Adipocyte (in vitro differentiated cells): ENCODE results near the gene PEX26.

Experiments used
- DNase-seq: peaks from one replicate; pipeline ENCODE4 v3.0.0-alpha.2; 2015; ENCODE audit warnings: low read depth
- H3K27me3 ChIP-seq: replicated peaks from 2 replicates; pipeline ENCODE4 v1.7.0; 2013; ENCODE audit warnings: mild to moderate bottlenecking, low read length, moderate library complexity; ENCODE audit not compliant: control insufficient read depth, insufficient read depth
- H3K36me3 ChIP-seq: 2 replicates; pipeline ENCODE4 v1.7.0; 2013; ENCODE audit warnings: low read length, mild to moderate bottlenecking, moderate library complexity; ENCODE audit not compliant: control insufficient read depth, insufficient read depth, severe bottlenecking
- H3K4me1 ChIP-seq: 2 replicates; pipeline ENCODE4 v1.7.0; 2013; ENCODE audit warnings: mild to moderate bottlenecking, low read length, moderate library complexity; ENCODE audit not compliant: control insufficient read depth, insufficient read depth
- H3K4me3 ChIP-seq: 2 replicates; pipeline ENCODE4 v1.7.0; 2013; ENCODE audit warnings: mild to moderate bottlenecking, low read length, moderate library complexity
- H3K9ac ChIP-seq: 2 replicates; pipeline ENCODE4 v1.7.0; 2013; ENCODE audit warnings: mild to moderate bottlenecking, low read length, moderate library complexity
- H3K9me3 ChIP-seq: 2 replicates; pipeline ENCODE4 v1.7.0; 2013; ENCODE audit warnings: mild to moderate bottlenecking, low read length, moderate library complexity; ENCODE audit not compliant: control insufficient read depth

The PEX26 gene

DNA sequence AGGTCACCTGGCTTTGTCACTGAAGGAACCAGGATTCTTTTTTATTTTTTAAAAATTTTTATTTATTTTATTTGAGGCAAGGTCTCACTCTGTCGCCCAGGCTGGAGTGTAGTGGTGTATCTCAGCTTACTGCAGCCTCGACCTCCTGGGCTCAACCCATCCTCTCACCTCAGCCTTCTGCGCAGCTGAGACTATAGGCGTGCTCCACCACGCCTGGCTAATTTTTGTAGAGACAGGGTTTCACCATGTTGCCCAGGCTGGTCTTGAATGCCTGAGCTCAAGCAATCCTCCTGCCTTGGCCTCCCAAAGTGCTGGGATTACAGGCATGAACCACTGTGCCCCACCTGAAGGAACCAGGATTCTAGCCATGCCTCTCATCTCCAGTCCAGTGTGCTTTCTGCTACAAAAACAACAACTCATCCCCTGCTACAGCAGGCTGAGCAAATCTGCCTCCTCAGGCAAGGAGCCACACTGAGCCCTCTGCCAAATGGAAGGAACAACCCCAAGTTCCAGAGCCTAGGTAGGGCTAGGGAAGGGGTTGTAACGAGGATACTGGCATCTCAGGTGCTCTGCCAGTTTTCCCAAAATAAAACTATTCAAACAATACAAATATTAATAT is 2.6 kb upstream of the PEX26 start:
- Histone ChIP-seq H3K9me3 (no peaks in the 10 kb centered on the region), H3K4me1 (peaks cover 29% of the 10 kb centered on the region), H3K4me3 (no peak overlapping the region), H3K36me3 (peaks cover 8% of the 10 kb centered on the region), H3K27me3 (no peaks in the 10 kb centered on the region), H3K9ac (no peak overlapping the region)
- DNase-seq: no peak

DNA sequence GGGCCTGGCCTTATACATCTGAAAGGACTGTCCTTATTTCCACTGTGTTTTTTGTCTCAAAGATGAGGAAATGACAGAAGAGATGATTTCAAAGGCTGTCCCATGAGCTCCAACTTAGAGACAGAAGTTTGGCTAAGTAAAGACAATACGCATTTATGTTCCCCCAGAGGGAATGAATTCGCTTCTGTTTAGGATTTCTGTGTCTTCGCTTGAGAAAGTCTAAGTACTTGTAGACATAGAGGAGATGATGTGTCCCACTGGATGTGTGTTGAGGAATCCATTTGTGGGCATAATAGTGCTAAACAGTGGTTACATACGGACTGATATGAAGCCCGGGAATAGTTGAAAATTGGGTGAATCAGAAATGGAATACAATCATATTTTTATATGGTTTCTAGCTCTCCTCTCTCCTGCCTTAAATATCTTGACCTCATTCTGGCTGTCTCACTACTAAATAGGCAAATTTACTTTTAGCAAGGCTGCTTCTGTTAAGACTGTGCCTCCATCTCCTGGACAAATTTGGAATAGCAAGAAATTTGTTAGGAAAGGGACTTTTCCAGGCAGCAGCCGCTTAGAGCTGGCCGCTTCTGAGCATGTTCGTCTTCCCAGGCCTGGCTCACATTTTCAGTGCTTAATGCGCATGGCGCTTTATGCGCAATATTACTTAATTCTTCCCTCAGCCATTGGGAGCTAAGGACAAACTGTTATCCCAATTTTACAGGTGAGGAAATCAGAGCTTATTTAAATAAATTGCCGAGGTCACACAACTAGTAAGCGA is 1.9 kb upstream of the PEX26 start:
- H3K9me3 ChIP-seq: no peaks in the 10 kb centered on the region
- H3K36me3 ChIP-seq: peaks cover 14% of the 10 kb centered on the region
- no peaks in the 10 kb centered on the region for H3K27me3 ChIP-seq
- peaks cover 29% of the 10 kb centered on the region for H3K4me1 ChIP-seq
- peak; percentile 97 for DNase-seq
- H3K9ac ChIP-seq: peak overlapping the region; percentile 99
- peak overlapping the region; percentile 90 for H3K4me3 ChIP-seq

DNA sequence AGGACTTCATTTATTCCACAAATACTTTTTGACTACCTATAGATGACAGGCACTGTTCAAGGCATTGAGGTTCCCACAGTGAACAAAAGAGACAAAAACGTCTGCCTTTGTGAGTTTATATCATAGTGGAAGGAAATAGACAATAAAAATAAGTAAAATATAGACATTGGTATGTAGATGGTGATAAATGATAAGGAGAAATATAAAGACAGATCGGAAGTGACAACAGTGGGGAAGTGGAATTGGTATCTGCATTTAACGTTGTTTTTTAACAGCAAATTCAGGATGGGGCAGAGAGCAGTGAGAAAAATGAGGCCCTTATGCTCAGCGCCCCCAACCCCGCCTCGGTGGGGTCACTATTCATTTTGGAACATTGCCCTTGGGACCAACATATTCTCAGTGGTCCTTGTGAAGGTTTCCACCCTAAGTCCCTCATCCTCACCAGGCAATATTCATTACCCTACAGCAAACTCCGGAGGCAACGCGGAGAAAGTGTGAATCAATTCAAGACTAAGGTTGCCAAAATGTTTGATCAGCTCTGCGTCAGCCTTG is 627 bp upstream of the PEX26 start:
- Histone ChIP-seq H3K9me3 (no peaks in the 10 kb centered on the region), H3K4me3 (peak overlapping the region; percentile 90), H3K9ac (peak overlapping the region; percentile 99), H3K4me1 (peaks cover 29% of the 10 kb centered on the region), H3K36me3 (peaks cover 26% of the 10 kb centered on the region), H3K27me3 (no peaks in the 10 kb centered on the region)
- no peak for DNase-seq

DNA sequence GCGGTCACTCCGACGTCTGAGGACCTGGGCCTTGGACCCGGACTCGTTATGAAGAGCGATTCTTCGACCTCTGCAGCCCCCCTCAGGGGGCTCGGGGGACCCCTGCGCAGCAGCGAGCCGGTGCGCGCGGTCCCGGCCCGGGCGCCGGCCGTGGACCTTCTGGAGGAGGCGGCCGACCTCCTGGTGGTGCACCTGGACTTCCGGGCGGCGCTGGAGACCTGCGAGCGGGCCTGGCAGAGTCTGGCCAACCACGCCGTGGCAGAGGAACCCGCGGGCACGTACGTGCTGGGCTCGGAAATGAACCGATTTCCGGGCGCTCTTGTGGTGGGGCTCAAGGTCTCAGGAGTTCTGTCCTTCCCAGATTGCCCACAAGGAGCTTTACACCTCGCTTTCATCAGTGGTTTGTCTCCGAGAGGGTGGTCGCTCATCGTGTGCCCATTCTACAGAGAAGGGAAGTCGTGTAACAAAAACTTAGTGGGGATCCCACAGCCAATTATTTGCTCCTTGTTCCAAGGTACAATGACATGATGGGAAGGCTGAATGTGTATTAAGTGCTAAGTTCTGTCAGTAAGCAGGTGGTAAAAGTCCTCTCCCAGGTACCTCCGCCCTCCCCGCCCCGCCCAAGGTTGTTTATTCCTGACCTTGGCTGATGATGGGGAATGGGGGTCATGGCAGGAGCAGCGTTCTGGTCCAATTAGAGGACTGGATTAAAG is 695 bp downstream of the PEX26 start:
- Histone ChIP-seq H3K36me3 (peaks cover 39% of the 10 kb centered on the region), H3K4me1 (peaks cover 29% of the 10 kb centered on the region), H3K9ac (peak overlapping the region; percentile 99), H3K27me3 (no peaks in the 10 kb centered on the region), H3K4me3 (peak overlapping the region; percentile 90), H3K9me3 (no peaks in the 10 kb centered on the region)
- peak; percentile 54 for DNase-seq

DNA sequence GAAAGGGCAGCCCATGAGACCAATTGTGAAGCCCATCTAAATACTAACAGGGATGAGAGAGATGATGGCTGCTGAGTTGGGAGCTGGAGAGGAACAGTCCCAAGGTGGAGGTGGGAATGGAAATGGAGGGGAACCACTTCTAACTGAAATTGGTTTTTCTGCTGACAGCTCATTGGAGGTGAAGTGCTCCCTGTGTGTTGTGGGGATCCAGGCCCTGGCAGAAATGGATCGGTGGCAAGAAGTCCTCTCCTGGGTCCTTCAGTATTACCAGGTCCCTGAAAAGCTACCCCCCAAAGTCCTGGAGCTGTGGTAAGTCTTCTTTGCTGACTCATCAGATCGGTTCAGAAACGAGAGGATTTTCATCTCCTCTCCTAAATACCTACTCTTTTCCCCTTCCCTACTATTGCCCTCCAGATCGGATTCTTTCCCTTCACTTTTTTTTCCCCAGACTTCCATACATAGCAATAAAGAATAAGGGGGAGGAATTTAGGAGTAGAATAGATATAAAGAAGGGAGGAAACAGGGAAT is 2.0 kb downstream of the PEX26 start:
- Histone ChIP-seq H3K9me3 (no peaks in the 10 kb centered on the region), H3K4me3 (peak overlapping the region; percentile 90), H3K27me3 (no peaks in the 10 kb centered on the region), H3K9ac (peak overlapping the region; percentile 14), H3K4me1 (peaks cover 29% of the 10 kb centered on the region), H3K36me3 (peaks cover 46% of the 10 kb centered on the region)
- DNase-seq: no peak

DNA sequence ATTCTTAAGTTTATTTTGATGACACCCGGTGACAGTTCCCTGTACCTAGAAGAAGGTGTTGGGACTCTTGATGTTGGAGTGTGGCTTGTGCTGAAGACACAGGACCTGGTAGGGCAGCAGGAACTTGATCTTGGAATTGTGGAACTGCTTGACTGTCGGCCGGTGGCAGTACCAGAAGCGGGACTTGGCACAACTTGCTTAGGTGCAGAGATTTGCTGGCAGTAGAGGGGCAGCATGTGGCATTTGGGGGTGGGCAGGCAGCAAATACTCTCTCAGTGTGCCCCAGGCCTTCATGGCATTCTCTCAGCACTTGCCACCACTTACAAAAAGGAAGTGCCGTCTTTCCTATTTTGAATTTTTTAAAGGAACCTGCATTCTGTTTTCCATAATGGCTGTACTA is 3.6 kb downstream of the PEX26 start:
- no peak overlapping the region for H3K9ac ChIP-seq
- H3K4me1 ChIP-seq: peaks cover 26% of the 10 kb centered on the region
- H3K27me3 ChIP-seq: no peaks in the 10 kb centered on the region
- no peak overlapping the region for H3K4me3 ChIP-seq
- no peak for DNase-seq
- H3K9me3 ChIP-seq: no peaks in the 10 kb centered on the region
- H3K36me3 ChIP-seq: peaks cover 56% of the 10 kb centered on the region

DNA sequence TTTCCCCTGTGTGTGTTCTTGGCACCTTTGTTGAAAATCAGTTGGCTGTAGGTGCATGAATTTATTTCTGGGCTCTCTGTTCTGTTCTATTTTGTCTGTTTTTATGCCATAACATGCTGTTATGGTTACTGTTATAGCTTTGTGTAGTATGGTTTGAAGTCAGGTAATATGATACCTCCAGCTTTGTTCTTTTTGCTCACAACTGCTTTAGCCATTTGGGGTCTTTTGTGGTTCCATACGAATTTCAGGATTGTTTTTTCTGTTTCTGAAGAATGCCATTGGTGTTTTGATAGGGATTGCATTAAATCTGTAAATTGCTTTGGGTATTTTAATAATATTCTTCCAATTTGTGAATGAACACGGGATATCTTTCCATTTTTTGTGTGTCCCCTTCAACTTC is 4.7 kb downstream of the PEX26 start:
- DNase-seq: no peak
- Histone ChIP-seq H3K27me3 (no peaks in the 10 kb centered on the region), H3K36me3 (peaks cover 64% of the 10 kb centered on the region), H3K9ac (no peak overlapping the region), H3K9me3 (no peaks in the 10 kb centered on the region), H3K4me1 (peaks cover 17% of the 10 kb centered on the region), H3K4me3 (no peak overlapping the region)

DNA sequence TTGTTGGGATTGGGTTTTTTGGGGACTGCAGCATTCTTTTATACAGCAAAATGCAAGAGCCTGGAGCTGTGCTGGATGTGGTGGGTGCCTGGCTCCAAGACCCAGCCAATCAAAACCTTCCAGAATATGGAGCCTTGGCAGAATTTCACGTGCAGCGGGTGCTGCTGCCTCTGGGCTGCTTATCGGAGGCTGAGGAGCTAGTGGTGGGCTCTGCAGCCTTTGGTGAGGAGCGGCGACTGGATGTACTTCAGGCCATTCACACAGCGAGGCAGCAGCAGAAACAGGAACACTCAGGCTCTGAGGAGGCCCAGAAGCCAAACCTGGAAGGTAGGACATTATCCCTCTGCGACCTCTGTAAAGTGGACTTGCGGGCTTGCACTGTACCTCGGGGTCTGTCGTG is 5.6 kb downstream of the PEX26 start:
- H3K9ac ChIP-seq: no peak overlapping the region
- peaks cover 21% of the 10 kb centered on the region for H3K4me1 ChIP-seq
- peaks cover 74% of the 10 kb centered on the region for H3K36me3 ChIP-seq
- DNase-seq: no peak
- H3K9me3 ChIP-seq: no peaks in the 10 kb centered on the region
- no peaks in the 10 kb centered on the region for H3K27me3 ChIP-seq
- H3K4me3 ChIP-seq: no peak overlapping the region

DNA sequence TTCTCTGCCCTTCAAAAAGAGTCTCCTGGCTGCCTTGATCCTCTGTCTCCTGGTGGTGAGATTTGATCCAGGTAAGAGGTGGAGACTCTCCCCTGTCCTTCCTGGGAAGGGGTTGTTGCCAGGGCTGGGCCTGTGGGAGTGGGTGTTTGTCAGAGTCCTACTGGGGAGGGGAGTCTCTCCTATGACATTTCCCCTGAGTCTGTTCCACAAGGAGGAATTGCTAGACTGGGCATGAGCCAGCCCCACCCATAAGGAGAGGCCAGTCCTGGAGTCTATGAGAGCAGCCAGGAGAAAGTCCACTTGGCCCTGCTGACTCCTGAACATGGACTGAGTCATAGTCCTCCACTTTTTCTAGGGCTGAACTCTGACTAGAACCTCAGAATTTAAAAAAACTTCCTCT is 7.4 kb downstream of the PEX26 start:
- Histone ChIP-seq H3K4me1 (peaks cover 10% of the 10 kb centered on the region), H3K27me3 (no peaks in the 10 kb centered on the region), H3K9ac (no peak overlapping the region), H3K9me3 (no peaks in the 10 kb centered on the region), H3K36me3 (peaks cover 79% of the 10 kb centered on the region), H3K4me3 (no peak overlapping the region)
- no peak for DNase-seq

DNA sequence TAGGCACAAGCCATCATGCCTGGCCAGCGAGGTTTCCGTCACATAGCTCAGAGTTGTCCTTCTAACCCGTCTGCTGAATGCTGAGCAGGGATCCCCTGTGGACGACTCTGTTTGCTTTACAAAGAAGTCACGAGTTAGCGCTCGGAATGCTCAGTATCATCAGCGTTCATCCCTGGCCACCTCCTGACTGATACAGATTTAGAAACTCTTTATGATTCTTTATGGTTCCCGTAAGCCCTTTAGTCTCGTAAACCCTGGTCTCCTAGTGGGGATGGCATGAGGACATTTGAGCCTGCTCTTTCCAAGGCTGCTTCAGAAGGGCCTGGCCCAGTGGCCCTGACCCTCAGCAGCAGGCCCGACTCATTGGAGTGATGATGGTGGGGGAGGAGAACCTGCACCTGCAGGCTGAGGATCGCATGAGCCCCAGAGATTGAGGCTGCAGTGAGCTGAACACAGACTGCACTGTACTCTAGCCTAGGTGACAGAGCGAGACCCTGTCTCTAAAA is 9.6 kb downstream of the PEX26 start:
- H3K36me3 ChIP-seq: peaks cover 62% of the 10 kb centered on the region

More for the DNA sequence above, 9.6 kb downstream of the PEX26 start:
- no peak for DNase-seq
- Histone ChIP-seq H3K27me3 (no peaks in the 10 kb centered on the region), H3K4me1 (peaks cover 26% of the 10 kb centered on the region), H3K9ac (no peak overlapping the region), H3K4me3 (no peak overlapping the region), H3K9me3 (no peaks in the 10 kb centered on the region)
